ENCODE results near the gene SAPCD1. TPM values are rescaled to one million over a fixed set of nuclear protein-coding genes. Genes with fewer than 3 reads are reported as not detected.
"Not testable (repeated sequence)": the region's sequence is repeated elsewhere in the genome, so short reads cannot be mapped to it uniquely, and the experiment has no call there.

The SAPCD1 gene
- total and polyA plus RNA-seq, 9 donors, result 0.94 to 5.2 (median 3.1) TPM; not detected in 1

- Histone ChIP-seq H3K27me3 (no peaks in the 10 kb centered on the region), H3K36me3 (no peaks in the 10 kb centered on the region), H3K9me3 (no peaks in the 10 kb centered on the region), H3K27ac (peak overlapping the region; percentile 87 to 88), H3K4me1 (ENCODE audit: insufficient read depth) (no peaks in the 10 kb centered on the region), H3K4me3 (peak overlapping the region; percentile 82)
- DNase-seq, result peak in 2 of 5 donors; percentile 8 to 29
- TF ChIP-seq EP300 (IDR thresholded peaks at IDR 0.05) (no peak), POLR2A (IDR thresholded peaks at IDR 0.05) (no peak), CTCF (IDR thresholded peaks at IDR 0.05) (no peak)
- 16 to 18% (median 16%) methylated on average over 7 of the region's 7 CpGs for WGBS, 3 donors
- intact Hi-C loops (cut with DNase I), result no loop called here
Observed at GRCh38 chr6:31805939-31806469, 43.5 kb downstream of the SAPCD1 start.

DNA sequence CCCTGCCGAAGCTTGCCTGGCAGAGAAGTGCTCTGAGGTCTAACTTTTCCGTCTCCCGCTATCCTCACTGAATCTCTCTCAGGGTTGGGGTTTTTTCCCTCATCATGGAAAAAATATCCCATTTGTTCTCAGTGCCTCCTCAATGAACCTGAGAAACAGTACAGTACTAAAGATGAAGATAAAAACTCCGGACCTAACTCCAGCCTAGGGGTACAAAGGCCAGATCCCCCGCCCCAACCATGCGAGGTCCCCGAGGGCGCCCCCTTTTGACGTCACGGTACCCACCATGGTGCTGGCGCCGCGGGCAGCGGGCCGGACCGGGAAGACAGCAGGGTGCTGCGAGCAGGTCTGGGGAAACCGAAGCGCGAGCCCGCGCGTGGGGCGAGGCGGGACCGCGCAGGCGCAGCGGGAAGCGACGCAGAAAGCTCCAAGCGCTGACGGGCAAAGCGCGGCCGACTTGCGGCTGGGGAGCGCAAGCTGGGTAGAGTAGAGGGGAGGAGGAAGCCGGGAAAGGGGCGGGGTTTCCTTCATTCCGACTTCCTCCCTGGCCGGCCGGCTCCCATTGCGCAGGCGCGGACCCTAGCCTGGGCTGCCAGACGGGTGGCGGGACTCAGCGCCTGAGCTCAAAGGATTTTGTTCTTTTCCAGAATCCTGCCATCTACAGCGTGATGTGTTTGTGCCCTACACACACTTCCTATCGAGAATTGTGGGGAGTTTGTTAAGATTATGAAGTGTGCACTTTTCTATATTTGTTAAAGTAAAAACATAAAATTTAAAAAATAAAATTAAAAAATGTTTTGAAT, 44.2 kb downstream of the SAPCD1 start, which contains the start of gene LSM2:
Gene LSM2, minus strand, starts transcription at position 497 of the 803 bp plus-strand sequence. Its CDS starts 209 bp downstream, at position 288.
- TF ChIP-seq EP300 (IDR thresholded peaks at IDR 0.05), result peak; percentile 44
- peak in 1 of 3 donors; percentile 57 for TF ChIP-seq CTCF (IDR thresholded peaks at IDR 0.05)
- peak; percentile 86 for TF ChIP-seq POLR2A (IDR thresholded peaks at IDR 0.05)
- no peaks in the 10 kb centered on the region for H3K36me3 ChIP-seq
- H3K27ac ChIP-seq, result peak within 1 kb of the TSS; percentile 87 to 88
- intact Hi-C loops (cut with DNase I), result no loop called here
- H3K9me3 ChIP-seq, result no peaks in the 10 kb centered on the region
- no peaks in the 10 kb centered on the region for H3K27me3 ChIP-seq
- peak; percentile 98 for DNase-seq
- WGBS, 3 donors, result 0 to 1% (median 1%) methylated on average over 51 of the region's 51 CpGs
- H3K4me1 ChIP-seq (ENCODE audit: insufficient read depth), result no peaks in the 10 kb centered on the region
- H3K4me3 ChIP-seq, result peak within 1 kb of the TSS; percentile 82

GRCh38 chr6:31808599-31808998, 46.1 kb downstream of the SAPCD1 start:
- H3K4me1 ChIP-seq (ENCODE audit: insufficient read depth); H3K4me3 ChIP-seq; intact Hi-C loops (cut with DNase I); H3K27me3 ChIP-seq; H3K9me3 ChIP-seq; H3K36me3 ChIP-seq; H3K27ac ChIP-seq: not testable (repeated sequence)
- 88 to 91% (median 89%) methylated on average over 10 of the region's 10 CpGs for WGBS, 3 donors
- peak in 2 of 5 donors; percentile 9 to 16 for DNase-seq

- WGBS, 3 donors, result 90 to 95% (median 91%) methylated on average over 12 of the region's 12 CpGs
- Histone ChIP-seq H3K27ac (no peak overlapping the region), H3K4me1 (ENCODE audit: insufficient read depth) (peaks cover 2% of the 10 kb centered on the region), H3K4me3 (no peak overlapping the region), H3K27me3 (no peaks in the 10 kb centered on the region), H3K9me3 (no peaks in the 10 kb centered on the region), H3K36me3 (no peaks in the 10 kb centered on the region)
- intact Hi-C loops (cut with DNase I), result no loop called here
- peak in 1 of 5 donors; percentile 24 for DNase-seq
- TF ChIP-seq POLR2A (IDR thresholded peaks at IDR 0.05), result no peak
- no peak for TF ChIP-seq EP300 (IDR thresholded peaks at IDR 0.05)
- TF ChIP-seq CTCF (IDR thresholded peaks at IDR 0.05), result no peak
Observed at GRCh38 chr6:31811645-31812044, 49.2 kb downstream of the SAPCD1 start.

GRCh38 chr6:31813465-31813849, 51.0 kb downstream of the SAPCD1 start:
- TF ChIP-seq POLR2A (IDR thresholded peaks at IDR 0.05) (no peak), CTCF (IDR thresholded peaks at IDR 0.05) (no peak), EP300 (IDR thresholded peaks at IDR 0.05) (no peak)
- DNase-seq, result peak in 1 of 5 donors; percentile 45
- H3K36me3 ChIP-seq, result no peaks in the 10 kb centered on the region
- H3K9me3 ChIP-seq, result no peaks in the 10 kb centered on the region
- H3K27me3 ChIP-seq, result no peaks in the 10 kb centered on the region
- WGBS, 3 donors, result 94 to 97% (median 96%) methylated on average over 7 of the region's 7 CpGs
- H3K4me3 ChIP-seq, result no peak overlapping the region
- peaks cover 2% of the 10 kb centered on the region for H3K4me1 ChIP-seq (ENCODE audit: insufficient read depth)
- peak overlapping the region; percentile 95 to 99 for H3K27ac ChIP-seq
- intact Hi-C loops (cut with DNase I), result no loop called here
